ENCODE measurements around the gene ATXN7L3.

GRCh38 chr17:44193326-44194084 is 6.2 kb downstream of the ATXN7L3 start:
- TF ChIP-seq CTCF (IDR thresholded peaks at IDR 0.05 in 2 of 3, conservative IDR thresholded peaks at IDR 0.05 in 1 of 3; ENCODE audit: insufficient read depth in 2 of 3, low read depth in 1 of 3, low read length in 3 of 3) (no peak), BCLAF1 (IDR thresholded peaks at IDR 0.05; ENCODE audit: borderline replicate concordance in 1 of 2, control insufficient read depth in 1 of 2, low read depth in 2 of 2, low read length in 1 of 2) (no peak)
- TF ChIP-seq, protein P1, sequence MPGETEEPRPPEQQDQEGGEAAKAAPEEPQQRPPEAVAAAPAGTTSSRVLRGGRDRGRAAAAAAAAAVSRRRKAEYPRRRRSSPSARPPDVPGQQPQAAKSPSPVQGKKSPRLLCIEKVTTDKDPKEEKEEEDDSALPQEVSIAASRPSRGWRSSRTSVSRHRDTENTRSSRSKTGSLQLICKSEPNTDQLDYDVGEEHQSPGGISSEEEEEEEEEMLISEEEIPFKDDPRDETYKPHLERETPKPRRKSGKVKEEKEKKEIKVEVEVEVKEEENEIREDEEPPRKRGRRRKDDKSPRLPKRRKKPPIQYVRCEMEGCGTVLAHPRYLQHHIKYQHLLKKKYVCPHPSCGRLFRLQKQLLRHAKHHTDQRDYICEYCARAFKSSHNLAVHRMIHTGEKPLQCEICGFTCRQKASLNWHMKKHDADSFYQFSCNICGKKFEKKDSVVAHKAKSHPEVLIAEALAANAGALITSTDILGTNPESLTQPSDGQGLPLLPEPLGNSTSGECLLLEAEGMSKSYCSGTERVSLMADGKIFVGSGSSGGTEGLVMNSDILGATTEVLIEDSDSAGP (CRISPR knock-in tag; IDR thresholded peaks at IDR 0.05): no peak

All from K562 (cell line).